Activated T-cell treated with anti-CD3 and anti-CD28 coated beads for 24 hours (primary cell): ENCODE data around the gene SLC35F6.
"Not testable (repeated sequence)": the region's sequence is repeated elsewhere in the genome, so short reads cannot be mapped to it uniquely, and the experiment has no call there.

Experiments used
- DNase-seq: peaks from one replicate; pipeline ENCODE4 v3.0.0-alpha.2; 2020; ENCODE audit warnings: low read depth

Gene SLC35F6

GRCh38 chr2:26784570-26785234 is 20.6 kb downstream of the SLC35F6 start:
- DNase-seq: no peak

- DNase-seq: peak; percentile 95
Observed at GRCh38 chr2:26785431-26786206, 21.5 kb downstream of the SLC35F6 start, which contains the start of gene CENPA. Gene CENPA (plus strand): TSS chr2:26786056. CDS start chr2:26786197, 141 bp downstream.

GRCh38 chr2:26786207-26787028 is 22.3 kb downstream of the SLC35F6 start:
- no peak for DNase-seq

GRCh38 chr2:26792720-26793119 is 28.6 kb downstream of the SLC35F6 start:
- DNase-seq: no peak

GRCh38 chr2:26793518-26793917 is 29.4 kb downstream of the SLC35F6 start:
- DNase-seq: no peak

GRCh38 chr2:26795135-26795534 is 31.1 kb downstream of the SLC35F6 start:
- DNase-seq: not testable (repeated sequence)

GRCh38 chr2:26801328-26801727 is 37.2 kb downstream of the SLC35F6 start:
- DNase-seq: no peak

- DNase-seq: no peak
Observed at GRCh38 chr2:26801796-26802195, 37.7 kb downstream of the SLC35F6 start.

- no peak for DNase-seq
Observed at GRCh38 chr2:26805241-26805676, 41.2 kb downstream of the SLC35F6 start.

- DNase-seq: no peak
Observed at GRCh38 chr2:26807788-26808460, 43.8 kb downstream of the SLC35F6 start.

GRCh38 chr2:26809211-26809610 is 45.1 kb downstream of the SLC35F6 start:
- DNase-seq: no peak

GRCh38 chr2:26809876-26810577 is 45.9 kb downstream of the SLC35F6 start:
- DNase-seq: no peak

GRCh38 chr2:26811261-26811660 is 47.2 kb downstream of the SLC35F6 start:
- no peak for DNase-seq

GRCh38 chr2:26811791-26812694 is 48.0 kb downstream of the SLC35F6 start:
- no peak for DNase-seq

- no peak for DNase-seq
Observed at GRCh38 chr2:26812731-26813130, 48.6 kb downstream of the SLC35F6 start.

GRCh38 chr2:26814072-26814765 is 50.1 kb downstream of the SLC35F6 start:
- DNase-seq: not testable (repeated sequence)

GRCh38 chr2:26816893-26817292 is 52.8 kb downstream of the SLC35F6 start:
- no peak for DNase-seq

GRCh38 chr2:26818255-26818654 is 54.2 kb downstream of the SLC35F6 start:
- DNase-seq: no peak

GRCh38 chr2:26818972-26819371 is 54.9 kb downstream of the SLC35F6 start:
- DNase-seq: no peak

- DNase-seq: no peak
Observed at GRCh38 chr2:26820932-26821331, 56.8 kb downstream of the SLC35F6 start.
